Left kidney (tissue), 2 donors: ENCODE results near the gene LMBR1. TPM values are rescaled to one million over a fixed set of nuclear protein-coding genes. Genes with fewer than 3 reads are reported as not detected.
"Not testable (repeated sequence)": the region's sequence is repeated elsewhere in the genome, so short reads cannot be mapped to it uniquely, and the experiment has no call there.

ENCODE experiments used
- DNase-seq: peaks from one replicate; pipeline ENCODE4 v3.0.0-alpha.2; 2013
- polyA plus RNA-seq: library from polyadenylated mRNA; unstranded; fragments of 120-200 nt; gene quantifications from one replicate; pipeline ENCODE4 v1.2.1, GENCODE V29; 2013; ENCODE audit not compliant: insufficient read length

The LMBR1 gene
- polyA plus RNA-seq, 1 donor, result 49.8 TPM

DNA sequence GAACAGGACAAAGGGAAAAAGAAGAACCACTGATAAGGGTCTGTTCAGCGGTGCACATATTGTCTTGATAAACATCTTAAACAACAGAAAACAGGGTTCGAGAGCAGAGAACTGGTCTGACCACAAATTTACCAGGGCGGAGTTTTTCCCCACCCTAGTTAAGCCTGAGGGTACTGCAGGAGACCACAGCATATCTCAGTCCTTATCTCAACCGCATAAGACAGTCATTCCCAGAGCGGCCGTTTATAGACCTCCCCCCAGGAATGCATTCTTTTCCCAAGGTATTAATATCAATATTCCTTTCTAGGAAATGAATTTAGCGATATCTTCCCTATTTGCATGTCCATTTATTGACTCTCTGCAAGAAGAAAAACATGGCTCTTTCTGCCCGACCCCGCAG lies 195.7 kb downstream of the LMBR1 start:
- DNase-seq, result not testable (repeated sequence)

- DNase-seq, result no peak
Observed at GRCh38 chr7:156693627-156694026, 199.4 kb downstream of the LMBR1 start.

DNA sequence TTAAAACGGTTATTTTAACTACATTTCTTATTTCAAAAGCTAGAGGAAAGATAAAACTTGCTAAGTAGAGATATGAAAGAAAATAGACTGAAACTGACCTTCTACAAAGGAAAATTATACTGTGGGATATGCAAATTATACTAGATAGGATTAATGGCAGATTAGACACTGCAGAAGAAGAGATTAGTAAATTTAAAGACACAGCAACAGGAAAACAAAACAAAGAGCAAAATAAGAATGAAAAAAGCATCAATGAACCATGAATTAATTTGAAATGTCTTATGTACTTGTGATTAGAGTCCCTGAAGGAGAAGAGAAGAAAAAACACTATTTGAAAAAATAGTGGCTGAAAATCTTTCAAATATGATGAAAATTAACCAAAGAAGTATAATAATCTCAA lies 200.1 kb downstream of the LMBR1 start:
- no peak for DNase-seq

DNA sequence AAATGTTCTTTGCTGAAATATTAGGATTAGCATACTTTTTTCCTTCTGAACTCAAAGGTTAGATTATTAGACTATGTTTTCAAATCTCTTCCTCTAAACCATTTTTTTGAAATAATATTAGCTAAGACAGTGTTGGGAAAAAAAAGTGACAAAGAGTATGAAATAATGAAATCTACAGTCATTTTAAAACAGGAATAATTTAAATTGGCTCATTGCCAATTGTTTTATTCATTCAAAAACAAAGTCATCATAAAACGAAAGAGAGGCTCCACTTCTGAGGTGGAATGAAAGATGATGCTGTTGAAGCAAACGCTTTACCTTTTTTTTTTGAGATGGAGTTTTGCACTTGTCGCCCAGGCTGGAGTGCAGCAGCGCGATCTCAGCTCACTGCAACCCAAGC lies 201.2 kb downstream of the LMBR1 start:
- DNase-seq, result no peak

GRCh38 chr7:156684661-156685060 lies 208.3 kb downstream of the LMBR1 start:
- DNase-seq, result no peak

GRCh38 chr7:156684251-156684650 lies 208.7 kb downstream of the LMBR1 start:
- no peak for DNase-seq

DNA sequence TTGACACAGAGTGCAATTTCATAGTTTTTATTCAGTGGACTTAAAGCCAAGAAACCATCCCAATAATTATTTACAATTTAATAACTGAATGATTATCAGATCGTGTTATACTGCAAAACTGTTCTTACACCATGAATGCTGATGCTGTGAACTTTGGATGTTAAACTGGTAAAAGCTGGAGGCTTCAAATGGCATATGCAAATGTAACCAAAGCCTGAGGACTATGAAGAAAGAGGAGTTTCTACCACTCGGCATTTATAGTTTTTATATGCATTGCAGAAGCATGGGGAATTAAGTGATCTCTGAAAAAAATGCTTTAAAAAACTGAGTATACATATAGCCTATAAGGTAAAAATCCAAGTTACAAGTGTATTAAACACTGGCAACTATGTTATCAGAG lies 210.1 kb downstream of the LMBR1 start:
- no peak for DNase-seq

DNA sequence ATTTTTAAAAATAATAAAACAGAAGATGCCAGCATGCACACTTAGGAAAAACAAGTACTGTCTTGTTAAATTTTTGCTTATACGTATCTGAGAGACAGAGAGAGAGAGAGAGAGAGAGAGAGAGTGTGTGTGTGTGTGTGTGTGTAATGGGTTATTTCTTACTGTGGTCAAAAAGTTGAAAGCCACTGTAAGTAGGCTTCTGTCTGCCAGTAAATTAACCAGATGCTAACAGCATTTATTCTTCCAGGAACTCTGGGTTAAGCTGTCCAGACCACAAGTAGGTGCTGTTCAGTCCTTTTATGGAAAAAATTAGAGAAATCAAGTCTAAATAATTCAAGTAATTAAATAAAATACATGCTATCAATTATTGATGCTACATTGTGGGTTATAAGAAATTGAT lies 212.7 kb downstream of the LMBR1 start:
- no peak for DNase-seq

- no peak for DNase-seq
Observed at GRCh38 chr7:156677374-156678054, 215.5 kb downstream of the LMBR1 start.

DNA sequence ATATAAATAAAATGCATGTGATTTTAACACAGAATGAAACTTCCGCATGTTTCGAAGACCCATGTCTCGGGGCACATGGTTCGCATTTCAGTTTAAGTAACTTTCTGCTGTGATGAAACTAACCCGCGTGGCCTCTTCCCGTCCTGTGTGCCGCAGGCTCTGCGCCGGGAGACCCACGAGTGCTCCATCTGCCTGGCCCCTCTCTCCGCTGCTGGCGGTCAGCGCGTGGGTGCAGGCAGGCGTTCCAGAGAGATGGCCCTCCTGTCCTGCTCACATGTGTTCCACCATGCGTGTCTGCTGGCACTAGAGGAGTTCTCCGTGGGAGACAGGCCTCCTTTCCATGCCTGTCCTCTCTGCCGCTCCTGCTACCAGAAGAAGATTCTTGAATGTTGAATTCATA lies 216.7 kb downstream of the LMBR1 start:
- no peak for DNase-seq

- DNase-seq, result no peak
Observed at GRCh38 chr7:156675721-156676120, 217.3 kb downstream of the LMBR1 start.

DNA sequence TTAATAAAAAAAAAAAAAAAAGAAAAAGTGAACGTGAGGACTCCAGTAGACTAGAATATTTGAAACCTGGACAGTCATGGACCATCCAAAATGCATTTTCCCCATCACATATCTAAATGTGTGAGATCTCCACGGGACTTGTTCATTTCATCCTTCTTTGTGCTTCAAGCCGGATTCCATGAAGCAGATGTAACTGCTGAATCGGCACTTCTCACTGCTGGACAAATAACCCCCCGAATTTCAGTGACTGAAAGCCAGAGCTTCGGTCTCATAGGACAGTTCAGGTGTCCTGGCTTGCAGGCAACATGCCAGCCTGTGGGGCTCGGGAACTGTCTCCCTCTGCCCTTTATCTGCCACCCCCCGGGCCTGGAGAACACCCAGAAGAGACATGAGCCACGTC lies 219.1 kb downstream of the LMBR1 start:
- no peak for DNase-seq

DNA sequence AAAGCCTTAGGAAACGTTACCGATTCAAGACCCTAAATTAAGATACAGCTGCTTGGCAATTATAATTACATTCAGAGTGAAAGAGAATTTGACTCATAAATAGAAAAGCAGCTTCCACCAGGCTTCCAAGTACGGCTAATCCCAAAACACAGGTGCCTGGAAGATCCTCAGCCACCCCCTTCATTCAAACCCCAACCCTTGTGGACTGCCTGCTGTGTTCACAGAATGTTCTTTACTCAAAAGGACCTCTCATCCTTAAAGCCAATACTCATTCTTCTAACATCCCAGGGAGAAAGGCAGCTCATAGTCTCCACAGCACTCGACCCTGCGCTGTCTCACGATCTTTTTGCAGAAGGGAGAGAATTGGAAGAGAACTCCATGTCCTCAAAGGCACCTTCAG lies 219.5 kb downstream of the LMBR1 start:
- no peak for DNase-seq

DNA sequence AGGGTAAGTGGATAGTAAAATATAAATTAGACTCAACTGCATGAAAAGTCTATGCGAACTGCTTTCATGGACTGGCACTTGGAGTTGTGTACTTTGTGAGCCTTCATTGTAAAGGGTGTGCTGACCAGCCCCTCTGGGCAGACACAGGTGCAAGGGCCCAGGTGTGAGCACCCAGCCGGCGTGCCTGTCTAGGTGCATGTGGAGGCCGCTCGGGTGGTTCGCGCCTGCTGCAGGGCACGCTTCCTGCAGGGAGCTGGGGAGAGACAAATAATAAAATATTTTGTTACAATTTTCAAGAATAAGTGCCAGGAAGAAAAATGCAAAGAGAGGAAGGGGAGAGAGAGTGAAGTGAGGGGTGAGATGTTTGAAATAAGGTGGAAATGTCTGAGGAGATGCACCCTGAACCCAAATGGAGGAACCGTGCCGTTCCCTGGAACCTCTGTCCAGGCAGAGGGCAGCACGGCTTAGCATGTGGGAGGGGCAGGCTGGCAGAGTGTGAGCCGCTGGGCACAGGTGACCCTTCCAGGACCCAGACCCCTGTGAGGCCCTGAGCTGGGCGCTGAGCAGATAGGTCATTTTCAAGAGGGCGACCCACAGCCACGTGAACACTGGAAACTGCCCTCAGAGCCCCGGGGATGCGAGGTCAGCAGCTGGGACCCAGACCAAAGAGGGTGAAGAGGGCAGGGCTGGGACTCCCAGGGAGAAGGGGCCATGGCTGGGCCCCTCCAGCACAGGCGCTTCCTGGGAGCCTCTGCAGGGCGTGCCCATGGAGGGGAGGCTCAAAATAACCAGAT lies 223.8 kb downstream of the LMBR1 start:
- no peak for DNase-seq

DNA sequence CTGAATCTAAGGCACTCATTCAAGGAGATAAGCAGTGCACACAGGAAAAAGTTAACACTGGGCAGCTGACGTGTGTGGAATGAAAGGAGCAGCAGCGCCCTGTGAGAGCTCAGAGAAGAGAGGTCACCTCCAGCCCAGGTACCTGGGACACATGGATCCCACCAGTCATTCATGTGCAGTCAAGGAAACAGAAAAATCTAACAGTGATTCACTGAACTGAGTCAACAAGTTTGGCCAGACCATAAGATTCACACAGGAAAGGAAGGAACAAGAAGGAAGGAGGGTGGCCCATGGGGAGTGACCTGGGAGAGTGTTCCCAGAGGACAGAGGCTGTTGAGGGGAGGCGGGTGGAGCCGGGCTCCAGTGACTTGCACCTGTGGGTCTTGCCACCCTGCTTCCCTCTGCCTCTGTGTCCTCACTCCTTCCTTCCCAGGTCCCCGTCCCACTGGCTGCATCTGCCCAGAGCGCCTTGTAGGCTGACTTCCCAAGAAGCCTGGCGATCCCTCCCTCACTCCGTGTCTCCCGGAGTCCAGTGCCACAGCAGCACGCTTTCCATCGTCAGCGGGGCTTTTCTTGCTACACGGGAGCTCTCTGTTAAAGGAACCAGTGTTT lies 224.7 kb downstream of the LMBR1 start:
- DNase-seq, result no peak

GRCh38 chr7:156667110-156667426 lies 225.9 kb downstream of the LMBR1 start:
- DNase-seq, result no peak

DNA sequence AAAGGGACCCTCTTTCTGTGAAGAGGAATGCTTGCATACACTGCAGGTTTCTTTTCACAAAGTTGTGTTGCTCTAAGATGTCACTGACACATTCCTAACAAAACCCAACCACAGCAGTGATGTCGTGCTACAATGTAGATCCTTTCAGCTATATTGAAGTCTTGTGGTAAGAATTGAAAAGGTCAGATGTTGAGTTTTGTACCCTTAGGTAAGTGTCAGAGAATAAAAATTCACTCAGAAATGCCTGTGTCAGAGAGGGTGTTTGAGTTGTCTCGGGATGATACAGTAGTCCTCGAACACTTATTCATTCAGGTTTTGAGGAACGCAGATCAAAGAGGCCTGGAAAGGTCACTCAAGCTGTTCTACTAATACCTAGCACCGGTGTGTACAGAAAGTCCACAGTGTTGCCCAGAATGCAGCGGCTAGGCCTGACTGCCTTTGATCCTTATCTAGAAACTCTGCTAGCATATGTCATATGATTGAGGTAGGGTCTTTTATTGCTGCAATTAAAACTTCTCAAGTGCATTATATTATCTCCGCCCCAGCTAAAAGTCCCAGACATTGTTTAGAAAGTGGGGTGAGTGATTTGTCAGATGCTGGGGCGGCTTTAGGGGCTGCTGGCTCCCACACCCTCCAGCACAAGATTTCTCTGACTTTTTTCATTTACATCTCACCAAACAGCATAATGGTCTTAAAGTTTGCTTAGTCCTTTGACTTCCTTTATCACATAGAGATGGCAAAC lies 226.4 kb downstream of the LMBR1 start:
- DNase-seq, result no peak

GRCh38 chr7:156665101-156665500 lies 227.9 kb downstream of the LMBR1 start:
- no peak for DNase-seq

- DNase-seq, result no peak
Observed at GRCh38 chr7:156662277-156662676, 230.7 kb downstream of the LMBR1 start.

DNA sequence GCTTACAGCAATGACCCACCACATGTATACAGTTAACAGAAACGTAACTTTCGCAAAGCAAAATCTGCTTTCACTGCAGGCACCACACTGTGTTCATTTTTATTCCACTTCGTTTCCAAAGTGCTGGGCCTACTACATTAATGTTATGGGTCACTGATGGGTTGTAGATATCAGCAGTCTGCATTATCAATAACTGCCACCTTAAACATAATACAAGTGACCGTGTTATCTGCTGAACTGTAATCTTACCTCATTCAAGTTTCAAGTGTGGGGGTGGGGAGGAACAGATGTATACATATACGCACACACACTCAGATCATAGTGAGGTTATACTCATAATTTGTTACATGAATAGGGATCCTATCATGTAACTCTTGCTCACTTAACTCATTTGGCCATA lies 231.3 kb downstream of the LMBR1 start:
- DNase-seq, result no peak

- DNase-seq, result no peak
Observed at GRCh38 chr7:156659961-156660360, 233.0 kb downstream of the LMBR1 start.

GRCh38 chr7:156659203-156659602 lies 233.8 kb downstream of the LMBR1 start:
- no peak for DNase-seq

DNA sequence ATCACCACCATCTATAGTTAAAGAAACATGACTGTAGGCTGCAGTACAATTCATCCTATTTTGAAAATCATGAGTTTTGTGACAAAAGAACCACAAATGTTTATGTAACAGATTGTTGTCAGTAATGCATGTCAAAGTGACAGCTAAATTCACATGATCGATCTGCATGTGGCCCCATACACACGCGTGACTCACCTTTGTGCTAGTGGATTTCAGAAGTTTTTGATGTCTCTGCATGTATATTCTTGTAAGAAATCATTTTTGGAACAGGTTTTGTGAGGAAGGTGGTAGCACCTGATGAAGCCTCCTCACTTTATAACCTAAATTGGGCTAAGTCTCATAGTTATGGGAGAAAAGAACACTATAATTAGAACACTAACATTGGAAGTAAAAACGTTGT lies 235.3 kb downstream of the LMBR1 start:
- DNase-seq, result no peak
